Ascending aorta (tissue), 2 donors: ENCODE data around the gene FSTL4. TPM values are rescaled to one million over a fixed set of nuclear protein-coding genes. Genes with fewer than 3 reads are reported as not detected.

Source experiments
- DNase-seq, 2 donors: peaks; one replicate each; pipeline ENCODE4 v3.0.0-alpha.2; 2019; ENCODE audit warnings: low spot score in 2 of 2
- H3K27ac ChIP-seq, 2 donors: fragments of 200-600 bp; sonication (generic); one replicate each; pipeline ENCODE4 v1.5.1; 2016 to 2017; ENCODE audit warnings: mild to moderate bottlenecking in 1 of 2
- H3K27me3 ChIP-seq: fragments of 200-600 bp; sonication (generic); one replicate; pipeline ENCODE4 v1.5.1; 2017
- H3K36me3 ChIP-seq, 2 donors: fragments of 200-600 bp; sonication (generic); one replicate each; pipeline ENCODE4 v1.5.1; 2016
- H3K4me1 ChIP-seq, 2 donors: fragments of 200-600 bp; sonication (generic); one replicate each; pipeline ENCODE4 v1.5.1; 2016 to 2017; ENCODE audit warnings: mild to moderate bottlenecking in 1 of 2
- H3K4me3 ChIP-seq, 2 donors: fragments of 200-600 bp; sonication (generic); one replicate each; pipeline ENCODE4 v1.5.1; 2016 to 2017; ENCODE audit warnings: mild to moderate bottlenecking in 1 of 2
- H3K9me3 ChIP-seq, 2 donors: fragments of 200-600 bp; sonication (generic); one replicate each; pipeline ENCODE4 v1.5.1; 2016
- CTCF ChIP-seq, 3 experiments: fragments of 200-600 bp in 2 of 3; fragments of 450-650 bp in 1 of 3; sonication (generic) in 2 of 3; IDR thresholded peaks; one replicate each; pipeline ENCODE4 v1.5.1; 2016 to 2019; ENCODE audit warnings: antibody characterized with exemption in 3 of 3, mild to moderate bottlenecking in 1 of 3, moderate library complexity in 1 of 3
- intact Hi-C: fragments of 100-400 bp; cut with DNase I; formaldehyde crosslinking; loops from one replicate; pipeline ENCODE4 v1.15.1; 2023
- total RNA-seq: library from RNA; depleted of rRNA; stranded (reverse); fragments of >200 nt; gene quantifications from one replicate; pipeline ENCODE4 v1.1.0, GENCODE V29; 2016

Gene FSTL4
- total RNA-seq, 1 donor from 2014 or later, result 0.11 TPM

- no peak overlapping the region for H3K27ac ChIP-seq
- H3K4me3 ChIP-seq, result no peak overlapping the region
- intact Hi-C loops, result no loop called here
- no peaks in the 10 kb centered on the region for H3K4me1 ChIP-seq
- no peaks in the 10 kb centered on the region for H3K9me3 ChIP-seq
- H3K27me3 ChIP-seq, result no peaks in the 10 kb centered on the region
- no peaks in the 10 kb centered on the region for H3K36me3 ChIP-seq
- no peak for TF ChIP-seq CTCF (IDR thresholded peaks at IDR 0.05)
- no peak for DNase-seq
Measured at GRCh38 chr5:133159543-133159942, 452.8 kb downstream of the FSTL4 start.

DNA sequence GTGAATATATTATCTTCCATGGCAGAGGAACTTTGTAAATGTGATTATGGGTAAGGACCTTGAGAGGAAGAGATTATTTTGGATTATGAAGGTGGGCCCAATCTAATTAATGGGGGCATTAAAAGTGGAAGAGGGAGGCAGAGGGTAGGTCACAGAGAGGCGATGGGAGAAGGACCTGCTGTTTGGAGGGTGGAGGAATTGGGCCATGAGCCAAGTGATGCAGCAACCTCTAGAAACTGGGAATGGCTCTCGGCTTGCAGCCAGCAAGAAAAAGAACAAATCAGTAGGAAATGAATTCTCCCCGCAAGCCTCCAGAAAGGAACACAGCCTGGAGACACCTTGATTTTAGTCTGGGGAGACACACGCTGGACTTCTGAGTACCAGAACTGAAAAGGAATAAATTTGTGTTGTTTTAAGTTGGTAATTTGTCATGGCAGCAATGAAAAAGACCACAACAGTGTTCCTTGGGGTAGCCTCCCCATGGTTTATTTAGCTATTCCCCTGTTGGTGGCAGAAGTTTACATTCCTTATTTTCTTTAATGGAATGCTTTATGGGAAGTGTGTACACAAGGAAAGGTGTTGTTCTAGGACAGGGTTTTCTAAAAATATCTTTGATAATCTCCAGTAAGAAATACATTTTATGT is 456.9 kb downstream of the FSTL4 start:
- H3K4me1 ChIP-seq, result no peaks in the 10 kb centered on the region
- no peak overlapping the region for H3K27ac ChIP-seq
- H3K27me3 ChIP-seq, result no peaks in the 10 kb centered on the region
- H3K4me3 ChIP-seq, result no peak overlapping the region
- H3K9me3 ChIP-seq, result no peaks in the 10 kb centered on the region
- TF ChIP-seq CTCF (IDR thresholded peaks at IDR 0.05), result no peak
- DNase-seq, result no peak
- intact Hi-C loops, result no loop called here
- H3K36me3 ChIP-seq, result no peaks in the 10 kb centered on the region

- Histone ChIP-seq H3K4me3 (no peak overlapping the region), H3K36me3 (no peaks in the 10 kb centered on the region), H3K27me3 (no peaks in the 10 kb centered on the region), H3K4me1 (no peaks in the 10 kb centered on the region), H3K27ac (no peak overlapping the region), H3K9me3 (no peaks in the 10 kb centered on the region)
- intact Hi-C loops, result no loop called here
- no peak for DNase-seq
- no peak for TF ChIP-seq CTCF (IDR thresholded peaks at IDR 0.05)
Measured at GRCh38 chr5:133154274-133155075, 457.9 kb downstream of the FSTL4 start.

DNA sequence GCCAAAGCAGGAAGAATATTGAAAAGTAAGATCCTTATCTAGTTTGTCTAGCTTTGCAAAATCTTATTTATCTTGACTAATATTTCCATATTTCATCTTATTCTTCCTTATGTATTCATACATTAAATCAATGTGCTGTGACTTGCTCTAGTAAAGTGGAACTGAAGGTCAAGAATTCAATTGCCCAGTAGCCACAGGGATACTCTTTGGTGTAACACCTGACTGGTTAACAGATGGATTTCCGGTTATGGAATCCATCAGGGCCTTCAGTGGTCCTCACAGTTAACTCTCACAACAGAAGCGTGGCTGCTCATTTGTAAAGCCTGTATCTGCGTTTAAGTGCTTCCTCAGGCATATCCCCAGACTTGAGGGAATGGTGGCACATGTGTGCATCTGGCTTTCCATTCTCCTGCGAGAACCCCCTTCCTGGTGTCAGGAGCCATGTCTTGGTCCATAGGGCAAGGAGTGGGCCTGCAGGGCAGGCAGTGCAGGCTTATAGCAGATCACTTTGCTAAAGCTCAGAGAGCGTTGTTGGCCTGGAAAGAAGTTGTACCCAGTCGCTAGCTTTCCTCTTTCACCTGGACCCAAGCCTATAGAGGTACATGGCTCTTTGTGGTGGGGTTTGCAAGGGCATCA is 461.3 kb downstream of the FSTL4 start:
- DNase-seq, result no peak
- no peak for TF ChIP-seq CTCF (IDR thresholded peaks at IDR 0.05)

GRCh38 chr5:133149345-133149744 is 463.0 kb downstream of the FSTL4 start:
- Histone ChIP-seq H3K27ac (no peak overlapping the region), H3K4me3 (no peak overlapping the region), H3K9me3 (no peaks in the 10 kb centered on the region), H3K27me3 (no peaks in the 10 kb centered on the region), H3K36me3 (no peaks in the 10 kb centered on the region), H3K4me1 (no peaks in the 10 kb centered on the region)
- DNase-seq, result no peak
- no peak for TF ChIP-seq CTCF (IDR thresholded peaks at IDR 0.05)
- intact Hi-C loops, result no loop called here

More for the DNA sequence above, 461.3 kb downstream of the FSTL4 start:
- intact Hi-C loops, result no loop called here
- Histone ChIP-seq H3K36me3 (no peaks in the 10 kb centered on the region), H3K9me3 (no peaks in the 10 kb centered on the region), H3K4me3 (no peak overlapping the region), H3K27ac (no peak overlapping the region), H3K27me3 (no peaks in the 10 kb centered on the region), H3K4me1 (no peaks in the 10 kb centered on the region)
